GM18867 (cell line): ENCODE measurements around the gene SYT8.

Experiments used
- ATAC-seq: cut with Tn5 transposase; IDR thresholded peaks from one replicate; pipeline ENCODE4 v1.9.1; 2021; ENCODE audit warnings: mild to moderate bottlenecking, moderate library complexity; ENCODE audit not compliant: unreplicated experiment

The SYT8 gene

GRCh38 chr11:1844221-1845094, 9.7 kb downstream of the SYT8 start:
- ATAC-seq: no peak

- ATAC-seq: no peak
Measured at GRCh38 chr11:1845095-1845429, 10.3 kb downstream of the SYT8 start.

GRCh38 chr11:1845561-1846452, 11.0 kb downstream of the SYT8 start:
- no peak for ATAC-seq

DNA sequence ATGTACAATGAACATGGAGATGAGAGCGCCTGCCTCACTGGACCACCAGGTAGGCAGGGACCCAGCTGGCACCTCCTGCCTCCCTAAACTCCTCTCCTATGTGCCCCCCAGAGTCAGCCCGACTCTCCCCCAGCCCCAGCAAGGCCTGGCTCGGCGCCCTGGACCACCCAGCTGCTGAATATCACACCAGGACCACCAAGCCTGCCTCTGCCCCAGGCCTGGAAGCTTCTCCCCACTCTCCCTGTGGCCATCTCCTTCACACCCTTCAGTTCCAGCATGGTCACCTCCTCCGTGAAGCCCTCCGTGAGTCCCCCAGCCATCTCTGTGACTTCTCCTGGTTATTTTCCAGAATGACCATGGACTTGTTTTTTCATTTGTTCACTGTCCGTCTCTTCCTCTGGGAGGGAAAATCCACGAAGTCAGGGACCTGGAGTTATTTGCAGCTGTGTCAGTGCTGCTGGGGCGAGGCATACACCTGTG, 11.7 kb downstream of the SYT8 start:
- ATAC-seq: no peak

- no peak for ATAC-seq
Measured at GRCh38 chr11:1847006-1847735, 12.4 kb downstream of the SYT8 start.

GRCh38 chr11:1847926-1848639, 13.3 kb downstream of the SYT8 start:
- no peak for ATAC-seq

DNA sequence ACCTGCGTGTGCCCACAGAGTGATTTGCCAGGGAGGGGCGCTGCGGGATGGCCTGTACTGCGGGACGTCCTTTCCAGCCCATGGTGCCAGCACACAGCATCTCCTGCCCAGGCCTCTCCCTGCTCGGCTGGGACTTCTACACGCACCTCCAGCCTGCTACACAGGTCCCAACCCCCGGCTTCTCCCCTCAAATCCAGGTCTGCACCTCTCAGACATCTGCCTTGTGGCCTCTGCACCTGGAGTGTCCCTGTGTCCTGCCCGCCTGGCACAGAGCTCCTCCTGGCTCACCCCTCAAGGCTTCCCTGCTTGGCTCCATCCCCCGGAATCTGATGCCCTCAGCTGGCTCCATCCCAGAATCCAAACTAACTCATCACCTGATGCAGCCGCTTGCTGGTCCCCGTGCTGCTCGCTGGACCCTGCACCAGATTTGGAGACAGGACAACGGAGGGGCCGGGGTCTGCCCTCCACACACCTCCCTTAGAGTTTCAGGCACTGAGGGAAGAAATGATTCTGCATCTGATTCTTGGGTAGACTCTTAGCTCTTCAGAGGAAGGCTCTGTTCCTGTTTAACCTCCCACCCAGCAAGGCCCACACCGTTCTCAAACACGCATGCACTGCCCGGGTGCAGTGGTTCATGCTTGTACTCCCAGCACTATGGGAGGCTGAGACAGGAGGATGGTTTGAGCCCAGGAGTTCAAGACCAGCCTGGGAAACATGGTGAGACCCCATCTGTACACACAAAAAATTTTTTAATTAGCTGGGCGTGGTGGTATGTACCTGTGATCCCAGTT, 14.0 kb downstream of the SYT8 start:
- ATAC-seq: no peak

- no peak for ATAC-seq
Measured at GRCh38 chr11:1851468-1852180, 16.8 kb downstream of the SYT8 start.

- ATAC-seq: peak; percentile 1
Measured at GRCh38 chr11:1852271-1852876, 17.6 kb downstream of the SYT8 start.

GRCh38 chr11:1852877-1853276, 18.1 kb downstream of the SYT8 start, which contains the start of gene LSP1:
LSP1 (plus strand) TSS chr11:1853084; CDS start chr11:1853145, 61 bp downstream.
- ATAC-seq: peak; percentile 53

DNA sequence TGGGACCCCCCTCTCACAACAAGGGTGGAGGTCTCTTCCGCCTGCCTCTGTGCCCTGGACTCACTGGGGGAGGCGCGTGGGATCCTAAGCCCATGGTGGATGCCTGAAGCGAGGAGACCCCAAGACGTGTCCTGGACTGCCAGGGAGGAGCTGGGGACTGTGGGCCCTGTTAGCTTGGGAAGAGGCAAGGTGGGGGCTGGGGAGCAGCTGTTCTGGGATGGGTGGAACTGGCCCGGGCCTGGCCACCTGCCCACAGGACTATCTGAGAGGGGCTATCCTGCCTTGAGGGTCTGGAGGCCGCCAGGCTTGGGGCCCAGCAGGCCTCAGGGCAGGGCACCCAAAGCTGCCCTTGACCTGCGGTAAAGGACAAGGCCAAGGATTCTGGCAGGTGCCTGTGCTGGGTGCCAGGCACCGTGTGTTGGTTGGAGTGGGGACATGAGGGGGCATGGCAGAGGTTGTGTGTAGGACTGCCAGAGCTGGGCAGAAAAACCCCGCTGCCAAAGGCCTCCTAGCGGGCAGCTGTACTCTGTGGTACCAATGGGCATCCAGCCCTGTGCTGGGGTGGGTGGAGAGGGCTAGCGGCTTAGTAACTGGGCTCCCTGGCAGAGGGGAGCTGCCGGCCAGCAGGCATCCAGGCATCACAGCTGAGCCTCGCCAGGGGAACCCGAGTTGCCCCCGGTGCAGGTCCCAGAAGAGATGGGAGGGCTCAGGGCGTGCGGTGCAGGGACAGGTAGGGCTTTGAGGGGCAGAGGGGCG, 18.8 kb downstream of the SYT8 start:
- ATAC-seq: no peak

DNA sequence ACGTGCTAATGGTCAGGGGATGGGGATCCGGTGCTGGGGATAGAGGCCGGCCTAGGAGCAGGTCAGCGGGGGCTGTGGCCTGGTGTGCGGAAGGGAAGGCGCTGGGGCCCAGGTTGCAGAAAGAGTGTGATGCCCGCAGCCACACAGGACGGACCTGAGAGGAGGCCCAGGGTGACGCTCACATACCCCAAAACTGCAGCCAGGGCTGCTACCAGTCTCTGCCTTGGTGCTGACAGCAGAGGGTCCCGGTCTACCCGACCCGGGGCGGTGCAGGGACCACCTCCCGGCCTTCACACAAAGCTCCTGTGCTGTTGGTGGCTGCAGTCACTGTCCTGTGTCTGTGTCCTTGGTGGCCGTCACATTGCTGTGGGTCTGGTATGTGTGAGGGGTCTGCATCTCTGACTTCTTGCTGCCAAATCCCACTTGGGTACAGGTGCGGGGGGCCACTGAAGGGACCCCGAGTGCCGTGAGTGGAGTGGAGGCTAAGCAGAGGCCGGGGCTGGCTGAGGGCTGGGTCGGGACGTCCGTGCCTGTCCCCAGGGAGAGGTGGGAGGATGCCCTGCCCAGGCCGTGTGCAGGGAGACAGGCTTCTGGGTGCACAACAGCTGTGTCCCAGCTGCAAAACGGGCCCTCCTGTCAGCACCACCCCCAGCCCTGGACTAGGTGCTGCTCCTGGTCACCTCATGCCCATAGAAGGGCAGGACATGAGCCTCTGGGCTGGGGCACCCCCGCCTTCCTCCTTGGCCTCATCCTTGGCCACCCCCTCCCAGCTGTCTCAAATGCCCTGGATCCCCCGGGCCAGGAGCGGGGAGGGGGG, 19.6 kb downstream of the SYT8 start:
- ATAC-seq: peak; percentile 14

- peak; percentile 30 for ATAC-seq
Measured at GRCh38 chr11:1854949-1855885, 20.4 kb downstream of the SYT8 start.

- ATAC-seq: no peak
Measured at GRCh38 chr11:1855886-1856265, 21.1 kb downstream of the SYT8 start.

GRCh38 chr11:1856306-1857005, 21.7 kb downstream of the SYT8 start:
- no peak for ATAC-seq
